ENCODE data around the gene RAD51B. TPM values are rescaled to one million over a fixed set of nuclear protein-coding genes. Genes with fewer than 3 reads are reported as not detected.

Gene RAD51B
- total and polyA plus RNA-seq, 8 donors = 10.8 to 18.3 (median 14.1) TPM

DNA sequence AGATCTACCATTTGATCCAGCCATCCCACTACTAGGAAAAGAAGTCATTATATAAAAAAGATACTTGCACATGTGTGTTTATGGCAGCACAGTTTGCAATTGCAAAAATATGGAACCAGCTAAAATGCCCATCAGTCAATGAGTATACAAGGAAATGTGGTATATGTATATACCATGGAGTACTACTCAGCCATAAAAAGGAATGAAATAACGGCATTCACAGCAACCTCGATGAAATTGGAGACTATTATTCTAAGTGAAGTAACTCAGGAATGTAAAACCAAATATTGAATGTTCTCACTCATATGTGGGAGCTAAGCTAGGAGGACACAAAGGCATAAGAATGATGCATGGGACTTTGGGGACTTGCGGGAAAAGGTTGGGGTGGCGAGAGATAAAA lies 402.6 kb downstream of the RAD51B start:
- H3K4me3 ChIP-seq = no peak overlapping the region
- ATAC-seq = no peak

DNA sequence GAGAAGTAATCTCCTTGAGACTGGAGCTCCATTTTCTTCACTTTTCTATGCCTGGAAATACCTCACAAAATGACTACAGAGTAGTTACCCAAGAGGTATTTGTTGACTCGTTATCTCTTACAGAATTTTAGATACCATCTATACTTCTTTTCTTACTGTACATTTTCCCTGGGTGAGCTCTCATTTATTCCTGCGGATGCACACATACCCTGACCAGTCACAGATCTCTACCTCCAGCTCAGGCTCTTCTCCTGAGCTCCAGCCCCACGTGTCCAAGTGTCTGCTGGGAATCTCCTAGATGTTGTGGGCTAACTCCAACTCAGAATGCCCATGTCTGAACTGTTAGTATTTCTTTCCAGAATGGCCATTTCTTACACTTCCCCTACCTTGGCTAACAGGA lies 403.1 kb downstream of the RAD51B start:
- Histone ChIP-seq H3K36me3 (no peaks in the 10 kb centered on the region), H3K4me1 (no peaks in the 10 kb centered on the region), H3K27me3 (no peaks in the 10 kb centered on the region), H3K4me3 (no peak overlapping the region), H3K27ac (no peak overlapping the region), H3K9me3 (no peaks in the 10 kb centered on the region)
- TF ChIP-seq, protein P1, sequence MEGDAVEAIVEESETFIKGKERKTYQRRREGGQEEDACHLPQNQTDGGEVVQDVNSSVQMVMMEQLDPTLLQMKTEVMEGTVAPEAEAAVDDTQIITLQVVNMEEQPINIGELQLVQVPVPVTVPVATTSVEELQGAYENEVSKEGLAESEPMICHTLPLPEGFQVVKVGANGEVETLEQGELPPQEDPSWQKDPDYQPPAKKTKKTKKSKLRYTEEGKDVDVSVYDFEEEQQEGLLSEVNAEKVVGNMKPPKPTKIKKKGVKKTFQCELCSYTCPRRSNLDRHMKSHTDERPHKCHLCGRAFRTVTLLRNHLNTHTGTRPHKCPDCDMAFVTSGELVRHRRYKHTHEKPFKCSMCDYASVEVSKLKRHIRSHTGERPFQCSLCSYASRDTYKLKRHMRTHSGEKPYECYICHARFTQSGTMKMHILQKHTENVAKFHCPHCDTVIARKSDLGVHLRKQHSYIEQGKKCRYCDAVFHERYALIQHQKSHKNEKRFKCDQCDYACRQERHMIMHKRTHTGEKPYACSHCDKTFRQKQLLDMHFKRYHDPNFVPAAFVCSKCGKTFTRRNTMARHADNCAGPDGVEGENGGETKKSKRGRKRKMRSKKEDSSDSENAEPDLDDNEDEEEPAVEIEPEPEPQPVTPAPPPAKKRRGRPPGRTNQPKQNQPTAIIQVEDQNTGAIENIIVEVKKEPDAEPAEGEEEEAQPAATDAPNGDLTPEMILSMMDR (IDR thresholded peaks at IDR 0.05) = no peak
- intact Hi-C loops (cut with DNase I) = no loop called here
- no peak for ATAC-seq
- no peak for DNase-seq

More for the DNA sequence above, 402.6 kb downstream of the RAD51B start:
- Histone ChIP-seq H3K4me1 (no peaks in the 10 kb centered on the region), H3K36me3 (no peaks in the 10 kb centered on the region), H3K27ac (no peak overlapping the region), H3K27me3 (no peaks in the 10 kb centered on the region), H3K9me3 (no peaks in the 10 kb centered on the region)
- no peak for DNase-seq
- intact Hi-C loops (cut with DNase I) = no loop called here
- TF ChIP-seq, protein P1 (IDR thresholded peaks at IDR 0.05) = no peak

DNA sequence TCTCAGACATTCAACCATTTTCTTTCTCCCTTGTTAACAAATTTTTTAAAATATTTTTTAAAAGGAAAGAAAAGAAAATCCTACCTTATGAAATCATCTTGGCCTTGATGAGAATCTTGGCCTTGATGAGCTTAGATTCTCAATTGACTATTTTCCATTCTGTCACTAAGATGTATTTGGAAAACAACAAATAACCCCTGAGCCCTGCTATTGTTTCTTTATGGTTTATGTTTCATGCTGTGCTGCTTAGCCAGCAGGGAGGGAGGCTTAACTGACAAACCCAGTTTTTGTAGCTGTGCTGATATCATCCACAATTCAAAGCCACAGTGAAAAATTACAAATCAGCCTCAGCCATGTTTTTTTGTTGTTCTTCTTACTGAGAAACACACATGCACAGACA lies 404.1 kb downstream of the RAD51B start:
- Histone ChIP-seq H3K9me3 (no peaks in the 10 kb centered on the region), H3K36me3 (no peaks in the 10 kb centered on the region), H3K4me1 (no peaks in the 10 kb centered on the region), H3K4me3 (no peak overlapping the region), H3K27me3 (no peaks in the 10 kb centered on the region), H3K27ac (no peak overlapping the region)
- ATAC-seq (no peak), DNase-seq (no peak)
- intact Hi-C loops (cut with DNase I) = no loop called here
- TF ChIP-seq, protein P1 (IDR thresholded peaks at IDR 0.05) = no peak

DNA sequence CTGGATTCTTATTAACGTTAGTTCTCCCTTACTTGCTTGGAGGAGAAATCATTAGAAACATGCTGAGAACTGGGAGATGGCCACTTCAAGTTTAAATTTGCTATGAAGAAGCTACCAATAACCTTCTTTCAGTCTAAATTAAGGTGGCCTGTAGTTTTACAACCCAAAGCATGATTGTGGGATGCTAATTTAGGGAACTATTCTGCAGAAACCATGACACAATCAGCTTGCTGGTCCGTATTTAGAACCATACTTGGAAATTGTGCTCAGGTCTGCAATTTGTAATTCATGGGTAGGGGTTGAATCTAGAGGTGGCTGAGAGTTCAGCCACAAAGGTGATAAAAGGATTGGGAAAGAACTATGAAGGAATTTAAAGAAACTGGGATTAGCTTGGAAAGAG lies 405.7 kb downstream of the RAD51B start:
- no peak for ATAC-seq
- no peaks in the 10 kb centered on the region for H3K9me3 ChIP-seq

DNA sequence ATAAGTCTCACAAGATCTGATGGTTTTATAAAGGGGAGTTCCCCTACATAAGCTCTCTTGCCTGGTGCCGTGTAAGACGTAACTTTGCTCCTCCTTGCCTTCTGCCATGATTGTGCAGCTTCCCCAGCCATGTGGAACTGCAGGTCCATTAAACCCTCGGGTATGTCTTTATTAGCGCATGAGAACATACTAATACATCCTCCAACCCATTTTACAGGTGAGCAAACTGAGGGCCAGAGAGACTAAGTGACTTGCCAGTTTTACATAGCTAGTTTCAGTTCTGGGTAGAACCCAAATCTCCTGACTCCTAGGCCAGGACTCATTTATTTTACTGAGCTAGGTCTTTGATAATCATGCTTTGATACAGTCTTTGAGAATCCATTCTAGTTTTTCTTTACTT lies 406.9 kb downstream of the RAD51B start:
- H3K4me1 ChIP-seq = peaks cover 0 to 12% of the 10 kb centered on the region in 2 donors
- DNase-seq = no peak
- no peak overlapping the region for H3K4me3 ChIP-seq
- H3K27me3 ChIP-seq = no peaks in the 10 kb centered on the region
- no peak overlapping the region for H3K27ac ChIP-seq
- TF ChIP-seq, protein P1 (IDR thresholded peaks at IDR 0.05) = no peak
- no peak for ATAC-seq
- H3K36me3 ChIP-seq = no peaks in the 10 kb centered on the region
- H3K9me3 ChIP-seq = no peaks in the 10 kb centered on the region
- intact Hi-C loops (cut with DNase I) = no loop called here

More for the DNA sequence above, 405.7 kb downstream of the RAD51B start:
- intact Hi-C loops (cut with DNase I) = no loop called here
- Histone ChIP-seq H3K4me3 (no peak overlapping the region), H3K36me3 (no peaks in the 10 kb centered on the region), H3K27me3 (no peaks in the 10 kb centered on the region), H3K27ac (no peak overlapping the region), H3K4me1 (peaks cover 0 to under 1% of the 10 kb centered on the region in 2 donors)
- TF ChIP-seq, protein P1 (IDR thresholded peaks at IDR 0.05) = no peak
- DNase-seq = no peak

Measured in left lung (tissue), 10 donors.